GM12878 (cell line): ENCODE data around the gene TEFM. TPM values are rescaled to one million over a fixed set of nuclear protein-coding genes. Genes with fewer than 3 reads are reported as not detected.

Experiments used
- polyA plus RNA-seq, 11 experiments: library from polyadenylated mRNA; depleted of rRNA in 4 of 11; unstranded in 6 of 11; stranded (reverse) in 5 of 11; fragments of >200 nt; fragmentation: Nextera tagmentation in 4 of 11; fragmentation: Illumina TruSeq in 1 of 11; extraction: Ambion mirVana in 4 of 11; extraction: Trizol in 1 of 11; gene quantifications; 1 replicate in 1 of 11; 2 replicates in 10 of 11; pipeline versions ENCODE4 v1.2.1 to v1.2.3, GENCODE V29; 2011 to 2016; ENCODE audit warnings: inconsistent platforms in 2 of 11, missing spikeins in 2 of 11, low read depth in 1 of 11
- small RNA-seq: library from RNA; depleted of rRNA; stranded (forward); fragments of <200 nt; gene quantifications from one replicate; pipeline ENCODE3, GENCODE V24; 2014
- total RNA-seq, 4 experiments: library from RNA; depleted of rRNA in 3 of 4; stranded (reverse); fragments of >200 nt in 3 of 4; fragmentation: Illumina TruSeq in 1 of 4; extraction: Trizol in 1 of 4; gene quantifications; 2 replicates each; pipeline versions ENCODE4 v1.2.1 to v1.2.3, GENCODE V29; 2013 to 2021

The TEFM gene
- total and polyA plus RNA-seq, 10 of the 15 experiments (the other 5 are each of a cell fraction or from before 2014, with no cell fraction given): 11.5 to 57.1 (median 28.6) TPM

Small RNA genes lying within 50 kb of the gene (small RNA-seq; reads per million reads assigned to genes)
- not detected for gene RNU6-298P

Other genes starting within 250 kb of the TEFM start
- gene CRLF3, start 81.5 kb downstream of the TEFM start, total RNA-seq (2014; rRNA removed): 26.1 and 29.2 TPM in 2 replicates
- 28.7 and 30.5 TPM in 2 replicates for gene CRLF3, start 81.5 kb downstream of the TEFM start, total RNA-seq (2014; rRNA removed; fragmentation: Illumina TruSeq; extraction: Trizol)
- gene CRLF3, start 81.5 kb downstream of the TEFM start, total RNA-seq (2021): 22.0 and 23.4 TPM in 2 replicates
- gene CRLF3, start 81.5 kb downstream of the TEFM start, polyA plus RNA-seq (2011; rRNA removed): 39.2 and 54.3 TPM in 2 replicates
- gene CRLF3, start 81.5 kb downstream of the TEFM start, polyA plus RNA-seq (2014; fragmentation: Illumina TruSeq; extraction: Trizol): 27.3 and 38.7 TPM in 2 replicates
- gene CRLF3, start 81.5 kb downstream of the TEFM start, polyA plus RNA-seq (2014; fragmentation: Nextera tagmentation; extraction: Ambion mirVana): 10 to 100 TPM; 10.0 to 11.9 TPM
- 18.9 and 21.7 TPM in 2 replicates for gene CRLF3, start 81.5 kb downstream of the TEFM start, polyA plus RNA-seq (2014; rRNA removed)
- 10 to 100 TPM; 27.4 to 30.0 TPM for gene CRLF3, start 81.5 kb downstream of the TEFM start, polyA plus RNA-seq (2016; fragmentation: Nextera tagmentation; extraction: Ambion mirVana)
- 12.8 and 14.1 TPM in 2 replicates for gene ATAD5, start 74.3 kb downstream of the TEFM start, total RNA-seq (2014; rRNA removed)
- gene ATAD5, start 74.3 kb downstream of the TEFM start, total RNA-seq (2014; rRNA removed; fragmentation: Illumina TruSeq; extraction: Trizol): 16.2 and 17.2 TPM in 2 replicates
- gene ATAD5, start 74.3 kb downstream of the TEFM start, total RNA-seq (2021): 16.0 and 18.0 TPM in 2 replicates
- gene ATAD5, start 74.3 kb downstream of the TEFM start, polyA plus RNA-seq (2011; rRNA removed): 12.4 and 24.6 TPM in 2 replicates
- 13.6 and 16.6 TPM in 2 replicates for gene ATAD5, start 74.3 kb downstream of the TEFM start, polyA plus RNA-seq (2014; fragmentation: Illumina TruSeq; extraction: Trizol)
- gene ATAD5, start 74.3 kb downstream of the TEFM start, polyA plus RNA-seq (2014; fragmentation: Nextera tagmentation; extraction: Ambion mirVana): 1 to 10 TPM; 3.8 to 4.1 TPM
- 7.3 and 10.3 TPM in 2 replicates for gene ATAD5, start 74.3 kb downstream of the TEFM start, polyA plus RNA-seq (2014; rRNA removed)
- 10 to 100 TPM; 18.2 to 19.7 TPM for gene ATAD5, start 74.3 kb downstream of the TEFM start, polyA plus RNA-seq (2016; fragmentation: Nextera tagmentation; extraction: Ambion mirVana)
- gene ADAP2, start 15.7 kb upstream of the TEFM start, total RNA-seq (2014; rRNA removed): 12.3 and 13.6 TPM in 2 replicates
- 10.2 and 12.1 TPM in 2 replicates for gene ADAP2, start 15.7 kb upstream of the TEFM start, total RNA-seq (2014; rRNA removed; fragmentation: Illumina TruSeq; extraction: Trizol)
- 7.4 and 9.2 TPM in 2 replicates for gene ADAP2, start 15.7 kb upstream of the TEFM start, total RNA-seq (2021)
- gene ADAP2, start 15.7 kb upstream of the TEFM start, polyA plus RNA-seq (2011; rRNA removed): 0.15 and 0.30 TPM in 2 replicates
- gene ADAP2, start 15.7 kb upstream of the TEFM start, polyA plus RNA-seq (2014; fragmentation: Illumina TruSeq; extraction: Trizol): 10.9 TPM in 2 replicates
- gene ADAP2, start 15.7 kb upstream of the TEFM start, polyA plus RNA-seq (2014; fragmentation: Nextera tagmentation; extraction: Ambion mirVana): 1 to 10 TPM; 2.9 to 5.6 TPM
- 8.0 and 9.6 TPM in 2 replicates for gene ADAP2, start 15.7 kb upstream of the TEFM start, polyA plus RNA-seq (2014; rRNA removed)
- 1 to 10 TPM; 3.7 to 3.8 TPM for gene ADAP2, start 15.7 kb upstream of the TEFM start, polyA plus RNA-seq (2016; fragmentation: Nextera tagmentation; extraction: Ambion mirVana)
- 19.3 and 20.7 TPM in 2 replicates for gene RNF135, start 64.8 kb upstream of the TEFM start, total RNA-seq (2014; rRNA removed)
- gene RNF135, start 64.8 kb upstream of the TEFM start, total RNA-seq (2014; rRNA removed; fragmentation: Illumina TruSeq; extraction: Trizol): 16.0 and 16.1 TPM in 2 replicates
- 22.6 and 22.9 TPM in 2 replicates for gene RNF135, start 64.8 kb upstream of the TEFM start, total RNA-seq (2021)
- gene RNF135, start 64.8 kb upstream of the TEFM start, polyA plus RNA-seq (2011; rRNA removed): 11.2 and 12.7 TPM in 2 replicates
- gene RNF135, start 64.8 kb upstream of the TEFM start, polyA plus RNA-seq (2014; fragmentation: Illumina TruSeq; extraction: Trizol): 18.2 and 23.1 TPM in 2 replicates
- 10 to 100 TPM; 12.8 to 15.4 TPM for gene RNF135, start 64.8 kb upstream of the TEFM start, polyA plus RNA-seq (2014; fragmentation: Nextera tagmentation; extraction: Ambion mirVana)
- gene RNF135, start 64.8 kb upstream of the TEFM start, polyA plus RNA-seq (2014; rRNA removed): 25.2 and 28.0 TPM in 2 replicates
- 10 to 100 TPM; 23.5 to 27.6 TPM for gene RNF135, start 64.8 kb upstream of the TEFM start, polyA plus RNA-seq (2016; fragmentation: Nextera tagmentation; extraction: Ambion mirVana)
- gene NF1, start 188.7 kb upstream of the TEFM start, total RNA-seq (2014; rRNA removed): 22.3 and 24.6 TPM in 2 replicates
- gene NF1, start 188.7 kb upstream of the TEFM start, total RNA-seq (2014; rRNA removed; fragmentation: Illumina TruSeq; extraction: Trizol): 21.9 and 22.9 TPM in 2 replicates
- gene NF1, start 188.7 kb upstream of the TEFM start, total RNA-seq (2021): 26.3 and 29.4 TPM in 2 replicates
- gene NF1, start 188.7 kb upstream of the TEFM start, polyA plus RNA-seq (2011; rRNA removed): 31.8 and 34.0 TPM in 2 replicates
- 23.1 and 32.3 TPM in 2 replicates for gene NF1, start 188.7 kb upstream of the TEFM start, polyA plus RNA-seq (2014; fragmentation: Illumina TruSeq; extraction: Trizol)
- gene NF1, start 188.7 kb upstream of the TEFM start, polyA plus RNA-seq (2014; fragmentation: Nextera tagmentation; extraction: Ambion mirVana): 1 to 10 TPM; 2.5 to 5.6 TPM
- 9.6 and 11.3 TPM in 2 replicates for gene NF1, start 188.7 kb upstream of the TEFM start, polyA plus RNA-seq (2014; rRNA removed)
- 1 to 10 TPM; 4.3 to 4.7 TPM for gene NF1, start 188.7 kb upstream of the TEFM start, polyA plus RNA-seq (2016; fragmentation: Nextera tagmentation; extraction: Ambion mirVana)